Brain microvascular endothelial cell (primary cell): Measurements from ENCODE around the gene ZNRF3.

Experiments used
- DNase-seq: peaks from one replicate; pipeline ENCODE4 v3.0.0-alpha.2; 2020
- H3K27ac ChIP-seq: fragments of 250-450 bp; sonication (Bioruptor Pico); 2 replicates; pipeline ENCODE4 v1.5.1; 2020; ENCODE audit warnings: mild to moderate bottlenecking, moderate library complexity
- H3K27me3 ChIP-seq: fragments of 250-450 bp; sonication (Bioruptor Pico); replicated peaks from 2 replicates; pipeline ENCODE4 v1.5.1; 2020; ENCODE audit warnings: mild to moderate bottlenecking
- H3K36me3 ChIP-seq: fragments of 250-450 bp; sonication (Bioruptor Pico); replicated peaks from 2 replicates; pipeline ENCODE4 v1.5.1; 2020; ENCODE audit warnings: mild to moderate bottlenecking
- H3K4me3 ChIP-seq: 2 replicates; pipeline ENCODE4 v1.5.1; 2011; ENCODE audit warnings: low read depth, mild to moderate bottlenecking, control low read depth, low read length, moderate library complexity
- CTCF ChIP-seq: IDR thresholded peaks from 2 replicates; pipeline ENCODE4 v1.5.1; 2011; ENCODE audit warnings: low read depth, mild to moderate bottlenecking, moderate library complexity, low read length, control low read depth, inconsistent platforms; ENCODE audit errors: missing control alignments
- in situ Hi-C: cut with HindIII; loops from 2 replicates; pipeline ENCODE4 v1.10.0; 2017; ENCODE audit warnings: low sequenced_read_pairs, low pct_ligation_motif_present

The ZNRF3 gene

GRCh38 chr22:28978863-28979796 is 95.8 kb downstream of the ZNRF3 start:
- no peak for DNase-seq
- in situ Hi-C loops: no loop called here
- no peak overlapping the region for H3K4me3 ChIP-seq
- no peaks in the 10 kb centered on the region for H3K36me3 ChIP-seq
- H3K27me3 ChIP-seq: no peaks in the 10 kb centered on the region
- no peak for TF ChIP-seq CTCF
- no peak overlapping the region for H3K27ac ChIP-seq

GRCh38 chr22:28980326-28980725 is 97.0 kb downstream of the ZNRF3 start:
- in situ Hi-C loops: no loop called here
- no peaks in the 10 kb centered on the region for H3K27me3 ChIP-seq
- no peak for TF ChIP-seq CTCF
- no peak for DNase-seq
- H3K27ac ChIP-seq: no peak overlapping the region
- no peak overlapping the region for H3K4me3 ChIP-seq
- no peaks in the 10 kb centered on the region for H3K36me3 ChIP-seq

GRCh38 chr22:28981818-28982499 is 98.6 kb downstream of the ZNRF3 start:
- no peak overlapping the region for H3K4me3 ChIP-seq
- H3K36me3 ChIP-seq: no peaks in the 10 kb centered on the region
- no peak for DNase-seq
- TF ChIP-seq CTCF: no peak
- no peaks in the 10 kb centered on the region for H3K27me3 ChIP-seq
- H3K27ac ChIP-seq: no peak overlapping the region
- in situ Hi-C loops: no loop called here

- no peak overlapping the region for H3K4me3 ChIP-seq
- in situ Hi-C loops: no loop called here
- no peak for DNase-seq
- no peaks in the 10 kb centered on the region for H3K27me3 ChIP-seq
- H3K27ac ChIP-seq: no peak overlapping the region
- TF ChIP-seq CTCF: no peak
- no peaks in the 10 kb centered on the region for H3K36me3 ChIP-seq
These were observed 99.8 kb downstream of the ZNRF3 start for GRCh38 chr22:28983190-28983589.

GRCh38 chr22:28983788-28984441 is 100.5 kb downstream of the ZNRF3 start:
- DNase-seq: no peak
- in situ Hi-C loops: no loop called here

More at GRCh38 chr22:28983788-28984441, 100.5 kb downstream of the ZNRF3 start:
- TF ChIP-seq CTCF: no peak
- Histone ChIP-seq H3K36me3 (no peaks in the 10 kb centered on the region), H3K27me3 (no peaks in the 10 kb centered on the region), H3K27ac (no peak overlapping the region), H3K4me3 (no peak overlapping the region)
